ENCODE measurements around the gene CSK. TPM values are rescaled to one million over a fixed set of nuclear protein-coding genes. Genes with fewer than 3 reads are reported as not detected.

Gene CSK
- total RNA-seq, 1 donor from 2014 or later, result 70.9 TPM

GRCh38 chr15:74746389-74746788, 35.5 kb upstream of the CSK start:
- Mint-ChIP-seq H3K27ac (no peak overlapping the region), H3K9me3 (ENCODE audit: low read depth) (peaks cover 5% of the 10 kb centered on the region), H3K4me1 (ENCODE audit: low read depth) (no peaks in the 10 kb centered on the region), H3K27me3 (peaks cover 10% of the 10 kb centered on the region), H3K36me3 (ENCODE audit: insufficient read depth) (no peaks in the 10 kb centered on the region), H3K4me3 (ENCODE audit: low read depth) (no peak overlapping the region)
- no peak for DNase-seq (ENCODE audit: low spot score, unreplicated experiment)
- no peak for TF ChIP-seq CTCF (IDR thresholded peaks at IDR 0.05; ENCODE audit: unreplicated experiment)

GRCh38 chr15:74748322-74748946, 33.4 kb upstream of the CSK start, which contains the start of gene CYP1A2:
Gene CYP1A2 (plus strand): TSS chr15:74748845. CDS start chr15:74749739, 894 bp downstream.
- H3K4me3 Mint-ChIP-seq (ENCODE audit: low read depth), result no peak within 1 kb of the TSS

GRCh38 chr15:74749832-74750231, 32.0 kb upstream of the CSK start:
- no peak for DNase-seq (ENCODE audit: low spot score, unreplicated experiment)
- Mint-ChIP-seq H3K4me3 (ENCODE audit: low read depth) (no peak overlapping the region), H3K27ac (no peak overlapping the region), H3K27me3 (peaks cover 7% of the 10 kb centered on the region), H3K9me3 (ENCODE audit: low read depth) (no peaks in the 10 kb centered on the region), H3K4me1 (ENCODE audit: low read depth) (no peaks in the 10 kb centered on the region), H3K36me3 (ENCODE audit: insufficient read depth) (no peaks in the 10 kb centered on the region)
- TF ChIP-seq CTCF (IDR thresholded peaks at IDR 0.05; ENCODE audit: unreplicated experiment), result no peak

More at GRCh38 chr15:74748322-74748946, 33.4 kb upstream of the CSK start, which contains the start of gene CYP1A2:
- no peak for TF ChIP-seq CTCF (IDR thresholded peaks at IDR 0.05; ENCODE audit: unreplicated experiment)
- no peaks in the 10 kb centered on the region for H3K9me3 Mint-ChIP-seq (ENCODE audit: low read depth)
- H3K27me3 Mint-ChIP-seq, result peaks cover 10% of the 10 kb centered on the region
- no peak within 1 kb of the TSS for H3K27ac Mint-ChIP-seq
- DNase-seq (ENCODE audit: low spot score, unreplicated experiment), result no peak
- no peaks in the 10 kb centered on the region for H3K36me3 Mint-ChIP-seq (ENCODE audit: insufficient read depth)
- no peaks in the 10 kb centered on the region for H3K4me1 Mint-ChIP-seq (ENCODE audit: low read depth)

GRCh38 chr15:74750751-74751150, 31.1 kb upstream of the CSK start:
- Mint-ChIP-seq H3K4me3 (ENCODE audit: low read depth) (no peak overlapping the region), H3K4me1 (ENCODE audit: low read depth) (no peaks in the 10 kb centered on the region), H3K27me3 (peaks cover 7% of the 10 kb centered on the region), H3K27ac (no peak overlapping the region), H3K9me3 (ENCODE audit: low read depth) (no peaks in the 10 kb centered on the region), H3K36me3 (ENCODE audit: insufficient read depth) (no peaks in the 10 kb centered on the region)
- no peak for DNase-seq (ENCODE audit: low spot score, unreplicated experiment)
- no peak for TF ChIP-seq CTCF (IDR thresholded peaks at IDR 0.05; ENCODE audit: unreplicated experiment)

DNA sequence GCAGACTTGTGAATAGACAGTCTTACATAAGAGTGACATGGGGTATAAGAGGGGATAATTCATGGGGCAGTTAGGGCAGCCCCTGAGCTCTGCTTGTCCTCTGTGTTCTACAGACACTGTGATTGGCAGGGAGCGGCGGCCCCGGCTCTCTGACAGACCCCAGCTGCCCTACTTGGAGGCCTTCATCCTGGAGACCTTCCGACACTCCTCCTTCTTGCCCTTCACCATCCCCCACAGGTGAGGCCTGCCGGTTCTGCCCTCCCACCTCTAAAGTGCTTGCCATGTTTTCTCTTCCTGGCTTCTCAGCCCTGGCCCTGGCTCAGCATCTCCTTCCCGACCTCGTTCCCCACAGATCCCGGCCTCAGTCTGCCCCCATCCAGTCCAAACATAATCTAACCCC, 29.9 kb upstream of the CSK start:
- DNase-seq (ENCODE audit: low spot score, unreplicated experiment), result no peak
- Mint-ChIP-seq H3K4me1 (ENCODE audit: low read depth) (no peaks in the 10 kb centered on the region), H3K27ac (no peak overlapping the region), H3K9me3 (ENCODE audit: low read depth) (no peaks in the 10 kb centered on the region), H3K36me3 (ENCODE audit: insufficient read depth) (no peaks in the 10 kb centered on the region), H3K27me3 (peaks cover 4% of the 10 kb centered on the region), H3K4me3 (ENCODE audit: low read depth) (no peak overlapping the region)
- TF ChIP-seq CTCF (IDR thresholded peaks at IDR 0.05; ENCODE audit: unreplicated experiment), result no peak
